HEK293 (cell line): ENCODE data around the gene GOLGA2.
A peak's percentile ranks its signal among the peaks of the same experiment; 100 is the strongest.

ENCODE experiments used
- CTCF ChIA-PET: fragments of 350-600 bp; formaldehyde crosslinking; extraction: SDS; loops from one replicate; lab custom pipeline; 2021; ENCODE audit warnings: antibody characterized with exemption; lab: Yijun Ruan, JAX
- POLR2A ChIA-PET: fragments of 300-600 bp; formaldehyde crosslinking; extraction: SDS; loops from one replicate; lab custom pipeline; 2020; ENCODE audit warnings: antibody characterized with exemption, inconsistent platforms; lab: Yijun Ruan, JAX
- H3K27ac ChIP-seq: fragments of 200-500 bp; sonication (Bioruptor generic); 2 replicates; pipeline ENCODE4 v1.5.1; 2014; ENCODE audit warnings: low read depth, low read length, control low read depth, inconsistent platforms; ENCODE audit errors: extremely low read depth
- H3K36me3 ChIP-seq, 2 experiments: fragments of 200-500 bp in 1 of 2; sonication (Bioruptor generic) in 1 of 2; 1 replicate in 1 of 2; 2 replicates in 1 of 2; pipeline ENCODE4 v1.5.1; 2014 to 2017; ENCODE audit warnings: inconsistent platforms in 2 of 2, low read length in 2 of 2; ENCODE audit not compliant: control insufficient read depth in 2 of 2, insufficient read depth in 1 of 2
- H3K4me1 ChIP-seq: fragments of 200-500 bp; sonication (Bioruptor generic); 2 replicates; pipeline ENCODE4 v1.5.1; 2014; ENCODE audit warnings: mild to moderate bottlenecking, low read length, inconsistent platforms; ENCODE audit not compliant: control insufficient read depth, insufficient read depth
- H3K4me3 ChIP-seq: 2 replicates; pipeline ENCODE4 v1.5.1; 2011; ENCODE audit warnings: low read depth, mild to moderate bottlenecking, control low read depth, low read length, moderate library complexity
- H3K9me3 ChIP-seq: fragments of 200-500 bp; sonication (Bioruptor generic); 2 replicates; pipeline ENCODE4 v1.5.1; 2014; ENCODE audit warnings: low read depth, low read length, inconsistent platforms; ENCODE audit not compliant: control insufficient read depth, insufficient read depth
- GFI1B ChIP-seq: fragments of 450-650 bp; formaldehyde crosslinking; IDR thresholded peaks from 2 replicates; pipeline ENCODE4 v1.5.1; 2016; ENCODE audit warnings: missing biosample characterization, missing genetic modification characterization
- GLIS1 ChIP-seq: fragments of 450-650 bp; formaldehyde crosslinking; IDR thresholded peaks from 2 replicates; pipeline ENCODE4 v1.5.1; 2016; ENCODE audit warnings: missing biosample characterization, missing genetic modification characterization
- KLF8 ChIP-seq: fragments of 450-650 bp; formaldehyde crosslinking; IDR thresholded peaks from 2 replicates; pipeline ENCODE4 v1.5.1; 2016; ENCODE audit warnings: missing biosample characterization, missing genetic modification characterization
- KLF9 ChIP-seq: fragments of 450-650 bp; formaldehyde crosslinking; IDR thresholded peaks from 2 replicates; pipeline ENCODE4 v1.5.1; 2016; ENCODE audit warnings: missing biosample characterization, missing genetic modification characterization, low read depth
- OSR2 ChIP-seq: fragments of 450-650 bp; formaldehyde crosslinking; IDR thresholded peaks from 2 replicates; pipeline ENCODE4 v1.5.1; 2016; ENCODE audit warnings: missing biosample characterization, missing genetic modification characterization
- OVOL3 ChIP-seq: fragments of 450-650 bp; formaldehyde crosslinking; IDR thresholded peaks from 2 replicates; pipeline ENCODE4 v1.5.1; 2016; ENCODE audit warnings: missing biosample characterization, missing genetic modification characterization
- SP2 ChIP-seq: fragments of 450-650 bp; formaldehyde crosslinking; IDR thresholded peaks from 2 replicates; pipeline ENCODE4 v1.5.1; 2016; ENCODE audit warnings: missing biosample characterization, missing genetic modification characterization
- SP7 ChIP-seq: fragments of 450-650 bp; formaldehyde crosslinking; IDR thresholded peaks from 2 replicates; pipeline ENCODE4 v1.5.1; 2016; ENCODE audit warnings: missing biosample characterization, missing genetic modification characterization
- ZBTB21 ChIP-seq: fragments of 450-650 bp; formaldehyde crosslinking; IDR thresholded peaks from 2 replicates; pipeline ENCODE4 v1.5.1; 2017; ENCODE audit warnings: missing biosample characterization, missing genetic modification characterization
- ZNF2 ChIP-seq: fragments of 450-650 bp; formaldehyde crosslinking; IDR thresholded peaks from 2 replicates; pipeline ENCODE4 v1.5.1; 2016; ENCODE audit warnings: missing biosample characterization, missing genetic modification characterization
- ZNF24 ChIP-seq: fragments of 450-650 bp; formaldehyde crosslinking; IDR thresholded peaks from 2 replicates; pipeline ENCODE4 v1.5.1; 2016; ENCODE audit warnings: missing biosample characterization, missing genetic modification characterization
- ZNF324 ChIP-seq: fragments of 450-650 bp; formaldehyde crosslinking; IDR thresholded peaks from 2 replicates; pipeline ENCODE4 v1.5.1; 2016; ENCODE audit warnings: missing biosample characterization, missing genetic modification characterization
- ZNF600 ChIP-seq: fragments of 450-650 bp; formaldehyde crosslinking; IDR thresholded peaks from 2 replicates; pipeline ENCODE4 v1.5.1; 2016; ENCODE audit warnings: missing biosample characterization, missing genetic modification characterization
- ZNF660 ChIP-seq: fragments of 450-650 bp; IDR thresholded peaks from 2 replicates; pipeline ENCODE4 v1.5.1; 2018; ENCODE audit warnings: missing biosample characterization, mild to moderate bottlenecking, missing genetic modification characterization
- ZNF677 ChIP-seq: fragments of 450-650 bp; IDR thresholded peaks from 2 replicates; pipeline ENCODE4 v1.5.0; 2018; ENCODE audit warnings: missing biosample characterization, mild to moderate bottlenecking, missing genetic modification characterization, moderate library complexity
- ZNF830 ChIP-seq: fragments of 450-650 bp; IDR thresholded peaks from 2 replicates; pipeline ENCODE4 v1.5.0; 2018; ENCODE audit warnings: missing biosample characterization, missing genetic modification characterization, low read depth, mild to moderate bottlenecking, moderate library complexity
- ZSCAN23 ChIP-seq: fragments of 450-650 bp; formaldehyde crosslinking; IDR thresholded peaks from 2 replicates; pipeline ENCODE4 v1.5.1; 2016; ENCODE audit warnings: missing biosample characterization, missing genetic modification characterization
- TF ChIP-seq, protein P1 (sequence below): fragments of 450-650 bp; formaldehyde crosslinking; IDR thresholded peaks from 2 replicates; pipeline ENCODE4 v1.5.1; 2016; ENCODE audit warnings: missing biosample characterization, missing genetic modification characterization
- TF ChIP-seq, protein P2 (sequence below): fragments of 450-650 bp; formaldehyde crosslinking; conservative IDR thresholded peaks from 2 replicates; pipeline ENCODE4 v1.5.1; 2016; ENCODE audit warnings: low read depth, missing biosample characterization, missing genetic modification characterization
- TF ChIP-seq, protein P3 (sequence below): fragments of 450-650 bp; formaldehyde crosslinking; IDR thresholded peaks from 2 replicates; pipeline ENCODE4 v1.5.1; 2016; ENCODE audit warnings: missing biosample characterization, missing genetic modification characterization

The GOLGA2 gene

DNA sequence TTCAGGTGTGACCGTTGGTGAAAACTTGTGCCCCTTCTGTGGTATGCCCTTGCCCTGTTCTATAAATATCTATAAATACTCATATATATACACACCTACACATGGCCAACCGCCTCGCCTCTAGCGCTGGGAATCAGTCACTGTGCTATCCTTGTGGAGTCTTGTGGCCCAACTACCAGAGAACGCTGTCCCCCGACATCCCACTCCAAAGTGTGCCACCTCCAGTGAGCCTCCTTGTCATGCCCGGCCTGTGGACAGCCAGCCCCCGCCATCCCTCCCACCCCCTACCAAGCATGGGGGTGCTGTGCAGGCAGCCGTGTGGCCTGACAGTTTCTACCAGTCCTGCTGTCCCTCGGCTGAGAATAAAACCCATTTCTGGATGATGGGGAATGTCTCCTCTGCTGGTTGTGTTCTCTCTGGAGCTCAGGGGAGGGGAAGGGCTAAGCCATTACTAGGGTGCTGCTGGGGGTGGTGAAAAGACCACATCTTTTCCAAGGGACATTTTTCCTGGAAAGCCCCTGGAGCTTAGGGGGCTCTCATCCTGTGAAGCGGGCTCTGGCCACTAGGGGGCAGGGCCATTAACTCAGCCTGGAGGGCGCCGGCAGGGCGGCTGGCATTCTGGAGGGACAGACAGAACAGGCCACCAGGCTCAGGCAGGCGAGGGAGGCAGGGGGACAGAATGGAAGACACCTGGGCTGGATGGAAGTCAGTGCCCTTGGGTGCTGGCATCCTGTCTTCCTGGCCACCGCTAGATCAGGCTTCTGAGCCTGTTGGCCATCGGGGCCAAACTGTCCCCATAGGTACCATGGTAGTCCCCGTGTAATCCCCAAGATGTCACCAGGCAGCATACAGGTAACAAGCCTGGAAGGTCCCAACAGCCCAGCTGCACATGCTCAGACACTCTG lies 20.7 kb downstream of the GOLGA2 start (continued):
- TF ChIP-seq ZNF660 (tag by site-specific recombination) = no peak
- TF ChIP-seq ZNF600 (tag by site-specific recombination) = peak; percentile 40; the same call in 1 of the 2 replicates
- TF ChIP-seq GFI1B (tag by site-specific recombination) = no peak

DNA sequence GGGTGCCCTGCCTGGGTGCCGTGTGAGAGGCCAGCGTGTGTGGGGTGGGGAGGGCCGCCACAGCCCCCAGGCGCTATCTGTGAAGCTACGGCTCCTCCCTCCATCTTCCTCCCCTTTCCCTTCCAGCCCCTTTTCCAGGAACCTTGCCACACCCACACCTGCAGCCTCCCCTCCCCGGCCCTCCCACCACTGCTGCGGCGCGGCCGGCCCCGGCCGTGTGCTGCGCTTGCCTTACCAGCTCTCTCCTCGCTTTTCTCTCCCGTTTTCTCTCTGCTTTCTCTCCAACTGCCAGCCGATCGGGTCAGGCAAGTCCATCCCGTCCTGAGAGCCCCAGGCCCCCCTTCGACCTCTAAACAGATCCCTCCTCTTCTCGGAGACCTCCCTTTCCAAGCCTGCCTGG lies 21.4 kb downstream of the GOLGA2 start:
- Histone ChIP-seq H3K36me3 (peaks cover 0 to 47% of the 10 kb centered on the region in 2 experiments; a peak in 1 of 3 replicates), H3K4me3 (no peak overlapping the region), H3K4me1 (no peaks in the 10 kb centered on the region), H3K27ac (no peak overlapping the region), H3K9me3 (no peaks in the 10 kb centered on the region)
- ChIA-PET POLR2A (interaction anchor here (0.7 kb wide), 1 partner anchor 54 kb away, joined by 3 read pairs; no protein-coding TSS in a partner anchor), CTCF (interaction anchor here (1.1 to 2.1 kb wide), 14 partner anchors 11 to 187 kb away, joined by 3 to 12 read pairs (median 6); partner anchors contain the start of genes GOLGA2, NAIF1 and SWI5)
- TF ChIP-seq ZNF24 = no peak
- no peak for TF ChIP-seq ZNF677
- TF ChIP-seq ZNF830 (tag by site-specific recombination) = no peak
- no peak for TF ChIP-seq ZSCAN23 (tag by site-specific recombination)
- no peak for TF ChIP-seq OSR2 (tag by site-specific recombination)

DNA sequence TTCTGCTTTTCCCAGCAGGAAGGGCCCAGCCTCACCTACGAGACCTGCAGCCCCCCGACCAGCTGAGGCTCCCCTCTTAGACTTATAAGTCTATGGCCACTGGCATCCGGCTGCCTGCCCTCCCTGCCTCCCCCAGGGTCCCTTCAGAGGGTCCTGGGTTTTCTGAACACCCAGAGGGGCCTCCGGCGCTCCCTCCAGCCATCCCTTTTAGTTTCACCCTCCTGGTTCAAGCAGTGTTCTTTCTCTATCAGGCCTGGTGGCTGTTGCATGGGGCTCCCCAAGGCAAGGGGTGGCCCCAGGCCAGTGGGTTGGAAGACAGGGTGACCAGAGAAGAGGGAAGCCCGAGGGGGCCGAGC lies 21.8 kb downstream of the GOLGA2 start:
- TF ChIP-seq, protein P1, sequence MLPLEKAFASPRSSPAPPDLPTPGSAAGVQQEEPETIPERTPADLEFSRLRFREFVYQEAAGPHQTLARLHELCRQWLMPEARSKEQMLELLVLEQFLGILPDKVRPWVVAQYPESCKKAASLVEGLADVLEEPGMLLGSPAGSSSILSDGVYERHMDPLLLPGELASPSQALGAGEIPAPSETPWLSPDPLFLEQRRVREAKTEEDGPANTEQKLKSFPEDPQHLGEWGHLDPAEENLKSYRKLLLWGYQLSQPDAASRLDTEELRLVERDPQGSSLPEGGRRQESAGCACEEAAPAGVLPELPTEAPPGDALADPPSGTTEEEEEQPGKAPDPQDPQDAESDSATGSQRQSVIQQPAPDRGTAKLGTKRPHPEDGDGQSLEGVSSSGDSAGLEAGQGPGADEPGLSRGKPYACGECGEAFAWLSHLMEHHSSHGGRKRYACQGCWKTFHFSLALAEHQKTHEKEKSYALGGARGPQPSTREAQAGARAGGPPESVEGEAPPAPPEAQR = no peak
- TF ChIP-seq ZNF324 (tag by site-specific recombination) (no peak), GLIS1 (tag by site-specific recombination) (no peak), OVOL3 (tag by site-specific recombination) (no peak), SP2 (tag by site-specific recombination) (no peak), ZNF2 (tag by site-specific recombination) (no peak), KLF8 (no peak), SP7 (no peak)
- POLR2A ChIA-PET = interaction anchor here (0.7 kb wide), 1 partner anchor 54 kb away, joined by 3 read pairs; no protein-coding TSS in a partner anchor
- H3K9me3 ChIP-seq = no peaks in the 10 kb centered on the region
- no peak overlapping the region for H3K4me3 ChIP-seq
- H3K4me1 ChIP-seq = no peaks in the 10 kb centered on the region
- peaks cover 0 to 43% of the 10 kb centered on the region in 2 experiments; a peak in 1 of 3 replicates for H3K36me3 ChIP-seq
- H3K27ac ChIP-seq = no peak overlapping the region
- CTCF ChIA-PET = interaction anchor here (0.5 to 2.1 kb wide), 9 partner anchors 11 to 187 kb away, joined by 3 to 9 read pairs (median 6); partner anchors contain the start of gene NAIF1

DNA sequence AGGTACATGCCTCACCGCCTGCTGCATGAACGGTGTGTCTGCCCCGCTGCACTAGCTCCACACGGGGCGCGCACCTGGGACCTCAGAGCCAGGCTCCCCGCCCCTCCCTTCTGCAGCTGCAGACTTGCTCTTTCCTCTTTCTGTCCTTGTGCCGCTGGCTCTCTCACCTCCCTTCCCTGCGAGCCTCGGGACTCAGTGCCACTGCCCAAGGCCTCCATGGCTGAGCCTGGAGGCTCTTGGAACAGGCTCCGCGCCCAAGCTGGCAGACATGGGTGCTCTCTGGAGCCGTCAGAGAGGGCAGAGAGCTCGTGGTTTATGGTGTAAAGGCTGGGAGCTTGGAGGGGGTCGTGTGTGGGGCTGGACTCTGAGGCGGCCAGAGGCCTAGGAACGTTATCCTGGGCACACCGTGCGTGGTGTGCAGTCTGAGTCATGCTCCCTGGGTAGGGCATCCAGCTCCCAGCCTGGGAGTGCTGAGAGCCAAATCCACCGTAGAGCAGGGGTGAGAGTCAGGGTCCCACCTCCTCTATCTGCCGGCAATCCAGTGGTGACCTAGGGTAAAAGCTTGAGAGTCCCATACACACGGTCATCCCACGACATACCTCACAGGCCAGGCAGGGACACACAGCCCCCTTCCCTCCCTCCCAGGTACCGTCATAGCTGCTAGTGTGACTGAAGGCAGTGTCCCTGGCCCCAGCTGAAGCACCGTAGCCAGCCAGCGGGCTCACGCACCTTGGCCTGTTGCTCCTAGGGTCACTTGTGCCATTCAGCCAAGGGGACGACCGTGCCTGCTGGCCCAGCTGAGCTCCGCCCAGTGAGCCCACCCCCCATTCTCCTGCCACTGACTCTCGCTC lies 22.4 kb downstream of the GOLGA2 start:
- Histone ChIP-seq H3K9me3 (no peaks in the 10 kb centered on the region), H3K4me3 (no peak overlapping the region), H3K36me3 (peaks cover 0 to 42% of the 10 kb centered on the region in 2 experiments; a peak in 1 of 3 replicates), H3K27ac (no peak overlapping the region), H3K4me1 (no peaks in the 10 kb centered on the region)
- ChIA-PET CTCF (interaction anchor here (0.5 to 1.5 kb wide), 7 partner anchors 14 to 655 kb away, joined by 3 to 6 read pairs (median 5); no protein-coding TSS in a partner anchor), POLR2A (interaction anchor here (1.9 kb wide), 1 partner anchor 23 kb away, joined by 7 read pairs; the partner anchor contains the start of genes GOLGA2 and SWI5)
- TF ChIP-seq ZBTB21 (no peak), KLF9 (no peak)
- TF ChIP-seq, protein P2, sequence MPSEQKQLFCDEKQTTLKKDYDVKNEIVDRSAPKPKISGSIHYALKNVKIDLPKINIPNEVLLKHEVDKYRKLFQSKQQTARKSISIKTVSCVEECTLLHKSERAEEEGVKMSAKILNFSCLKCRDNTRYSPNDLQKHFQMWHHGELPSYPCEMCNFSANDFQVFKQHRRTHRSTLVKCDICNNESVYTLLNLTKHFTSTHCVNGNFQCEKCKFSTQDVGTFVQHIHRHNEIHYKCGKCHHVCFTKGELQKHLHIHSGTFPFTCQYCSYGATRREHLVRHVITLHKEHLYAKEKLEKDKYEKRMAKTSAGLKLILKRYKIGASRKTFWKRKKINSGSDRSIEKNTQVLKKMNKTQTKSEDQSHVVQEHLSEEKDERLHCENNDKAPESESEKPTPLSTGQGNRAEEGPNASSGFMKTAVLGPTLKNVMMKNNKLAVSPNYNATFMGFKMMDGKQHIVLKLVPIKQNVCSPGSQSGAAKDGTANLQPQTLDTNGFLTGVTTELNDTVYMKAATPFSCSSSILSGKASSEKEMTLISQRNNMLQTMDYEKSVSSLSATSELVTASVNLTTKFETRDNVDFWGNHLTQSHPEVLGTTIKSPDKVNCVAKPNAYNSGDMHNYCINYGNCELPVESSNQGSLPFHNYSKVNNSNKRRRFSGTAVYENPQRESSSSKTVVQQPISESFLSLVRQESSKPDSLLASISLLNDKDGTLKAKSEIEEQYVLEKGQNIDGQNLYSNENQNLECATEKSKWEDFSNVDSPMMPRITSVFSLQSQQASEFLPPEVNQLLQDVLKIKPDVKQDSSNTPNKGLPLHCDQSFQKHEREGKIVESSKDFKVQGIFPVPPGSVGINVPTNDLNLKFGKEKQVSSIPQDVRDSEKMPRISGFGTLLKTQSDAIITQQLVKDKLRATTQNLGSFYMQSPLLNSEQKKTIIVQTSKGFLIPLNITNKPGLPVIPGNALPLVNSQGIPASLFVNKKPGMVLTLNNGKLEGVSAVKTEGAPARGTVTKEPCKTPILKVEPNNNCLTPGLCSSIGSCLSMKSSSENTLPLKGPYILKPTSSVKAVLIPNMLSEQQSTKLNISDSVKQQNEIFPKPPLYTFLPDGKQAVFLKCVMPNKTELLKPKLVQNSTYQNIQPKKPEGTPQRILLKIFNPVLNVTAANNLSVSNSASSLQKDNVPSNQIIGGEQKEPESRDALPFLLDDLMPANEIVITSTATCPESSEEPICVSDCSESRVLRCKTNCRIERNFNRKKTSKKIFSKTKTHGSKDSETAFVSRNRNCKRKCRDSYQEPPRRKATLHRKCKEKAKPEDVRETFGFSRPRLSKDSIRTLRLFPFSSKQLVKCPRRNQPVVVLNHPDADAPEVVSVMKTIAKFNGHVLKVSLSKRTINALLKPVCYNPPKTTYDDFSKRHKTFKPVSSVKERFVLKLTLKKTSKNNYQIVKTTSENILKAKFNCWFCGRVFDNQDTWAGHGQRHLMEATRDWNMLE (tag by site-specific recombination) = no peak
- TF ChIP-seq, protein P3, sequence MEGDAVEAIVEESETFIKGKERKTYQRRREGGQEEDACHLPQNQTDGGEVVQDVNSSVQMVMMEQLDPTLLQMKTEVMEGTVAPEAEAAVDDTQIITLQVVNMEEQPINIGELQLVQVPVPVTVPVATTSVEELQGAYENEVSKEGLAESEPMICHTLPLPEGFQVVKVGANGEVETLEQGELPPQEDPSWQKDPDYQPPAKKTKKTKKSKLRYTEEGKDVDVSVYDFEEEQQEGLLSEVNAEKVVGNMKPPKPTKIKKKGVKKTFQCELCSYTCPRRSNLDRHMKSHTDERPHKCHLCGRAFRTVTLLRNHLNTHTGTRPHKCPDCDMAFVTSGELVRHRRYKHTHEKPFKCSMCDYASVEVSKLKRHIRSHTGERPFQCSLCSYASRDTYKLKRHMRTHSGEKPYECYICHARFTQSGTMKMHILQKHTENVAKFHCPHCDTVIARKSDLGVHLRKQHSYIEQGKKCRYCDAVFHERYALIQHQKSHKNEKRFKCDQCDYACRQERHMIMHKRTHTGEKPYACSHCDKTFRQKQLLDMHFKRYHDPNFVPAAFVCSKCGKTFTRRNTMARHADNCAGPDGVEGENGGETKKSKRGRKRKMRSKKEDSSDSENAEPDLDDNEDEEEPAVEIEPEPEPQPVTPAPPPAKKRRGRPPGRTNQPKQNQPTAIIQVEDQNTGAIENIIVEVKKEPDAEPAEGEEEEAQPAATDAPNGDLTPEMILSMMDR = no peak
